Measurements from ENCODE around the gene UNC79. TPM values are rescaled to one million over a fixed set of nuclear protein-coding genes. Genes with fewer than 3 reads are reported as not detected.

The UNC79 gene
- total RNA-seq, 1 donor from 2014 or later: 0.13 TPM

DNA sequence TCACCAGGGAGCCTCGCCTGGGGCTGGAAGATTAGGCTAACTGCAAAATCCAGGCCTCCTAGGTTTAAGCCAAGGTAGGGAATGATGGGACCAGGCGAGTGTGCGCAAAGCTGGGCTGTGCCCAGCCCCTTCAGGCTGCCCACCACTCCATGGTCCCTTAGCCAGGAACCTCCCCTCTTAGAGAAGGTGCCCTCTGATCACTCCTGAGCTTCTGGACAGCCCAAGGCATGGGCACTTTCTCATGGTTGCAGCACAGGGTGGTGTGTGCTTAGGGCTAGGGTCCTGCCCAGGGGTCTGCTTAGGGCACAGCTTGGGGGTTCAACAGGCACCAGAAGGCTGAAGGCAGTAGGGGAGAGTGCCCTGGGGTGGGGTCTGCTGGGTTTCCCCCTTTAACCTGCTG is 288.5 kb downstream of the UNC79 start:
- intact Hi-C loops (cut with micrococcal nuclease): no loop called here
- Mint-ChIP-seq H3K9me3 (peaks cover 3% of the 10 kb centered on the region), H3K36me3 (ENCODE audit: low read depth) (no peaks in the 10 kb centered on the region), H3K4me3 (no peak overlapping the region), H3K27me3 (no peaks in the 10 kb centered on the region), H3K4me1 (no peaks in the 10 kb centered on the region), H3K27ac (no peak overlapping the region)
- TF ChIP-seq, protein P1, sequence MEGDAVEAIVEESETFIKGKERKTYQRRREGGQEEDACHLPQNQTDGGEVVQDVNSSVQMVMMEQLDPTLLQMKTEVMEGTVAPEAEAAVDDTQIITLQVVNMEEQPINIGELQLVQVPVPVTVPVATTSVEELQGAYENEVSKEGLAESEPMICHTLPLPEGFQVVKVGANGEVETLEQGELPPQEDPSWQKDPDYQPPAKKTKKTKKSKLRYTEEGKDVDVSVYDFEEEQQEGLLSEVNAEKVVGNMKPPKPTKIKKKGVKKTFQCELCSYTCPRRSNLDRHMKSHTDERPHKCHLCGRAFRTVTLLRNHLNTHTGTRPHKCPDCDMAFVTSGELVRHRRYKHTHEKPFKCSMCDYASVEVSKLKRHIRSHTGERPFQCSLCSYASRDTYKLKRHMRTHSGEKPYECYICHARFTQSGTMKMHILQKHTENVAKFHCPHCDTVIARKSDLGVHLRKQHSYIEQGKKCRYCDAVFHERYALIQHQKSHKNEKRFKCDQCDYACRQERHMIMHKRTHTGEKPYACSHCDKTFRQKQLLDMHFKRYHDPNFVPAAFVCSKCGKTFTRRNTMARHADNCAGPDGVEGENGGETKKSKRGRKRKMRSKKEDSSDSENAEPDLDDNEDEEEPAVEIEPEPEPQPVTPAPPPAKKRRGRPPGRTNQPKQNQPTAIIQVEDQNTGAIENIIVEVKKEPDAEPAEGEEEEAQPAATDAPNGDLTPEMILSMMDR (IDR thresholded peaks at IDR 0.05): no peak
- DNase-seq (no peak), ATAC-seq (ENCODE audit: low read depth) (no peak)
- POLR2A ChIA-PET: no interaction called here
- CTCF ChIA-PET: no interaction called here

DNA sequence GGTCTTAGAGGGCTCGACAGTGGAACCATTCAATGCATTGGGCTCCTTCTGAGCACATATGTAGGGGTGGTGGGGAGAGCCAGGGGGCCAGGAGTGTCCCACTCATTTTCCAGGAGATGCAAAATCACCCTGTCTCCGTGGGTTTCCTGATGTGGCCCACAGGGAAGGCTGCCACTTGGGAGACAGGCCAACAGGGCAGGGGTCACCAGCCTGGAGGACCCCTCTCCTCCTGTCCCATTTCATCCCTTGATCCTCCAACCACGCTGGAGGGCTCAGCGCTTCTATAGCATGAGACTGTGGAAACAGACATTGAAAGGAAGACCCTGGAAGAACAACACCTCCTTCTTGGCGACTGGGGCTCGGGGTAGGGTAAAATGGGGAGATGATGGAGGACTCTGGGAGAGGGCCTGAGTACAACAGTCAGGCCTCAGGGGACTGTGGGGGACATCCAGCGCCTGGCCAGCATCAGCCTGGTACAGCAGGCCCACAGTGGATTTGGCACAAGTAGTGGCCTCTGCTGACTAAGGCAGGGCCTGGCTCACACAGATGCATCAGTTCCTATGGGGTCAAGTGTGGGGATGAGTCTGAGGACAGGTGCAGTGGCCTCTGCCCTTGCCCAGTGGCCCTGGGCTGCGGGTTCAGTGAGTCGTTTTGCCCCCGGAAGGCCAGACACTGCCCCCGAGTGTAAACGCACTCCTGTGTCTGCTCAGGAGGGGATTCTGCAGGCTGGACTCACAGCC is 289.5 kb downstream of the UNC79 start:
- Mint-ChIP-seq H3K27ac (no peak overlapping the region), H3K27me3 (no peaks in the 10 kb centered on the region), H3K4me3 (no peak overlapping the region), H3K4me1 (no peaks in the 10 kb centered on the region), H3K9me3 (peaks cover 3% of the 10 kb centered on the region), H3K36me3 (ENCODE audit: low read depth) (no peaks in the 10 kb centered on the region)
- DNase-seq (no peak), ATAC-seq (ENCODE audit: low read depth) (no peak)
- TF ChIP-seq, protein P1 (IDR thresholded peaks at IDR 0.05): no peak
- ChIA-PET POLR2A (no interaction called here), CTCF (no interaction called here)
- intact Hi-C loops (cut with micrococcal nuclease): no loop called here

DNA sequence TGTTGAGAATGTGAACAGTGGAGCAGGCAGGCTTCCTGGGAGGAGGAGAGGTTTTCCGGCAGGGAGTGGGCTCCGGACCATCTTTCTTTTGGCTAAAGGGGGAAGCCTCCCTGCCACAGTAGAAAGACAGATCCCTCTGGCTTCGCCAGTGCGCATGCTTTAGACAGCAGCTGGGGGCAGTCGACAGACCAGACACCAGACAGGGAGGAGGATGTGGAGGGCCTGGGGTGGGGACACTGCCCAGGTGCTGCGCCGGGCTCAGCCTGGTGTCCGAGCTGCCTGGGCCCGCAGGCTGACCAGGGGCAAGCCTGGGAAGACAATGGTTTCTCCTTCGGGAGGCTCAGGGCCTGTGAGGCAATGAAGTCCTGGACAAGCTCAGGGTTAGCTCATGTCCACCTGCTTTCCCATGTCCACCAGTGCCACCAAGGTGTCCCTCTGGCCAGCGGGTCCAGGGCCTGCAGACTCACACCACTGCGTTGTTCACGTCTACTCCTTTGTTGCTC is 290.3 kb downstream of the UNC79 start:
- H3K27me3 Mint-ChIP-seq: no peaks in the 10 kb centered on the region
- DNase-seq: no peak
- CTCF ChIA-PET: no interaction called here
- peaks cover 3% of the 10 kb centered on the region for H3K9me3 Mint-ChIP-seq
- H3K4me1 Mint-ChIP-seq: no peaks in the 10 kb centered on the region
- intact Hi-C loops (cut with micrococcal nuclease): no loop called here
- no peak for ATAC-seq (ENCODE audit: low read depth)
- TF ChIP-seq, protein P1 (IDR thresholded peaks at IDR 0.05): no peak
- no peaks in the 10 kb centered on the region for H3K36me3 Mint-ChIP-seq (ENCODE audit: low read depth)
- no peak overlapping the region for H3K4me3 Mint-ChIP-seq
- POLR2A ChIA-PET: no interaction called here
- no peak overlapping the region for H3K27ac Mint-ChIP-seq

DNA sequence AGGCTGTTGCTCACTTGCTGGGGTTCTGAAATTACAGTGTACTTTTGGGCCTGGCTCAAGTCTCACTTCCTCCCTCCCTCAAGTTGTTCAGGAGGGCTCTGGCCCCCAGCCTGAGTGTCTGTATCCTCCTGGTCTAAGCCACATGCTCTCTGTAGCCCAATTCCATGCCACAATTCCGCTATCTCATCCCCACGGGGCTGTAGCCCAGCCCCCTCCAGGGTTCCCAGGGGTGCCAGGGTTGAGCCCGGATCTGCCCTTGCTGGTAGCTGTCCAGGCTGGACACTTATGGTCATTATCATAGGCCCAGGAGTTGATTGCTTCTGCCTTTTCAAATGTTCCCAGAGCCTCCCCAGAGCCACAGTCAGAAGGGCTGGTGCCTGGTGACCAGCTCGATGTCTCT is 292.3 kb downstream of the UNC79 start:
- CTCF ChIA-PET: no interaction called here
- intact Hi-C loops (cut with micrococcal nuclease): no loop called here
- Mint-ChIP-seq H3K4me1 (no peaks in the 10 kb centered on the region), H3K27ac (no peak overlapping the region), H3K4me3 (no peak overlapping the region), H3K27me3 (no peaks in the 10 kb centered on the region), H3K9me3 (peaks cover 3% of the 10 kb centered on the region), H3K36me3 (ENCODE audit: low read depth) (no peaks in the 10 kb centered on the region)
- POLR2A ChIA-PET: no interaction called here
- TF ChIP-seq, protein P1 (IDR thresholded peaks at IDR 0.05): no peak
- no peak for DNase-seq
- ATAC-seq (ENCODE audit: low read depth): no peak

DNA sequence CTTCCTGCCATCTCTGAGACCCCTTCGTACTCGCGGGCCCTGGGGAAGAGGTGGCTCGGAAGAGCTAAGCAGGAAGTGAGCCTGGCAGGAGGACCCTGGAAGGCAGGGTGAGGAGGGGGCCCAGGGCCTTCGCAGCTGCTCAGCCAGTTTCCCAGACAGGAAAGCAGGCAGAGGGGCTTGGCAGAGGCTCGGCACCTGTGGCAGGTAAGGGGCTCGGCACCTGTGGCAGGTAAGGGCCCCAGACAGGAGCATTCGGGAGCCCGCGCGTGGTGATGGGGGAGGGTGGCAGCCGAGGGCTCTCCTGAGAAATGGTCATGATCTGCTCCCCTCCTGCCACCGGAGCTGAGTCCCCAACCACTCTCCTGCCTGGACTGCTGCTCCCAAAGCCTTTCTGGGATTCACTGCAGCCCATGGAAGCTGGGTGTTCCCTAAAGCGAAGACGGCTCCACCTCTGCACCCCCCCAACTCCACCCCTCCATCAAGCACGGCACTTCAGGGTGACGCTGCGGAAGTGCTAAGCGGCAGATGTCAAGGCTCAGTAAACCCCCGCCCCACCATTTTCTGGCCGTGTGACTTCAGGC is 294.4 kb downstream of the UNC79 start:
- DNase-seq: no peak
- H3K4me3 Mint-ChIP-seq: no peak overlapping the region
- no peaks in the 10 kb centered on the region for H3K27me3 Mint-ChIP-seq
- no peak for ATAC-seq (ENCODE audit: low read depth)
- TF ChIP-seq, protein P1 (IDR thresholded peaks at IDR 0.05): no peak
- H3K36me3 Mint-ChIP-seq (ENCODE audit: low read depth): no peaks in the 10 kb centered on the region
- intact Hi-C loops (cut with micrococcal nuclease): no loop called here
- H3K4me1 Mint-ChIP-seq: no peaks in the 10 kb centered on the region
- ChIA-PET CTCF (no interaction called here), POLR2A (no interaction called here)
- H3K9me3 Mint-ChIP-seq: peaks cover 3% of the 10 kb centered on the region
- H3K27ac Mint-ChIP-seq: no peak overlapping the region

All from activated B cell treated with CpG ODN at 0.5 μM for 24 hours (primary cell).